GM19463 (cell line): ENCODE data around the gene STT3B.

Experiments
- ATAC-seq: cut with Tn5 transposase; IDR thresholded peaks from one replicate; pipeline ENCODE4 v1.9.1; 2021; ENCODE audit warnings: mild to moderate bottlenecking, moderate library complexity; ENCODE audit not compliant: unreplicated experiment

STT3B gene

GRCh38 chr3:31636049-31636448, 103.3 kb downstream of the STT3B start:
- ATAC-seq = no peak

- ATAC-seq = no peak
These were observed 104.1 kb downstream of the STT3B start for GRCh38 chr3:31636694-31637442.

DNA sequence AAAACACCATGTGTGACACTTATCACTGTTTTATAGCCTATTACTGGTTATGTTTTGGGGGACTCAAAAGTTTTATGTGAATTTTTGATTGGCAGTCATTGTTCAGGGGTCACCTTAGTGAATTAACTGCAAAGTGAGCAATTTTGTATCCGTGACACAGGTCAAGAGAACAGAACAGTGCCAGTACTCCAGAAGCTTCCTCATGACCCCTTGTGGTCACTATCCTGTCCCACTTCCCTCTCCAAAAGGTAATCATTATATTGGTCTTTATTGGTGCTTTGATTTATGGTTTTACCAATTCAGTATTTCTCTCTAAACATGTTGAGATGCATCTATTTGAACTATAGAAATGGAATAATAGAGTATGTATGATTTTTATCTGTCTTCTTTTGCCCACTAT, 107.1 kb downstream of the STT3B start:
- no peak for ATAC-seq

DNA sequence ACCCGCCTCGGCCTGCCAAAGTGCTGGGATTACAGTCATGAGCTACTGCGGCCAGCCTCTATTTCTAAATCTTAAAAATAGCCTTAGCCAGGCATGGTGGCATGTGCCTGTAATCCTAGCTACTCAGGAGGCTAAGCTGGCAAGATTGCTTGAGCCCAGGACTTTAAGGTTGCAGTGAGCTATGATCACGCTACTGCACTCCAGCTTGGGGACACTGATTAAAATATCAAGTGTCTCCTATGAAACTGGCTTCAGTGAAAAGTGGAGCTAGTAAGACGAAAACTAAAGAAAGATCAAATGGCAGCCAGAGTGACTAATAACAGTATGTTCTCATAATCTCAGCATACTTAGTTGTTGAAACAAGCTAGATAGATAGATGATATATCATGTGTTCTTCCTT, 112.5 kb downstream of the STT3B start:
- ATAC-seq = no peak

DNA sequence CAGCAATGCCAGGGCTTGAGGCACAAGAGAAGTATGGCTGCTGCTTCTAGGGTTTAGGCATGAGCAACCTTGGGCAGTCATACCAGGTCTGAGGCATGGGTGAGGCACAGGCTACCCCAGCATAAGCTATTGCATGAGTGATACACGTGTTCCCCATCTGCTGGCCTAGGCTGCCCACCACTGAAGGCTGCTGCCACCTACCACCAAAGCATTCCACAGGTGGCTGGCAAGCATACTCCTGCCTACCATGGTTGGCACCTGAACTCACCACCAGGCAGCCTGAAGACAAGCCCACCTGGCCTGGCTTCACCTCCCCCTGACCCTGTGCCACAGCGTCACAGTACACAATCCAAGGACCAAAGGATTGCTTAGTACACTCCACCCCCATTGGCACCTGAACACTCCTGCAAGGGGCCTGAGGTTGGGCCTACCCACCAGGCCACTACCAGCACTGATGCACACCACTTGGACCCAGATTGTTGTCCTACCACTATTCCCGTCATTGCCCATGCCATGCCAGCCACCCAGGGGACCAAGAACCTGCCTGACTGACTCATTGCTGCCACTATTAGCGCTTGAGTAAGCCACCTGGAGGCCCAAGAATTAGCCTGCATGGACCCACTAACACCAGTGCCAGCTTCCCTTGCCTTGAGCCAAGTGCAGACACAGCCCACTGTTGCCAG, 115.7 kb downstream of the STT3B start:
- ATAC-seq = no peak

DNA sequence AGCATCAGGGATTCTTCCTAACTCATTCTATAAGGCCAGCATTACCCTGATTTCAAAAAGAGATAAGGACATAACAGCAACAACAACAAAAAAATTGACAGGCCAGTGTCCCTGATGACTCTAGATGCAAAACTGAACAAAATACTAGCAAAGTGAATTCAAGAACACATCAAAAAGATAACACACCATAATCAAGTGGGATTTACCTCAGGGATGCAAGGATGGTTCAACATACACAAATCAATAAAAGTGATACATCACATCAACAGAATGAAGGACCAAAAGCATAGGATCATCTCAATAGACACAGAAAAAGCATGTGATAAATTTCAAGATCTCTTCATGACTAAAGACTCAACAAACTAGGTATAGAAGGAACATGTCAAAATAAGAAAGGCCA, 119.6 kb downstream of the STT3B start:
- no peak for ATAC-seq

DNA sequence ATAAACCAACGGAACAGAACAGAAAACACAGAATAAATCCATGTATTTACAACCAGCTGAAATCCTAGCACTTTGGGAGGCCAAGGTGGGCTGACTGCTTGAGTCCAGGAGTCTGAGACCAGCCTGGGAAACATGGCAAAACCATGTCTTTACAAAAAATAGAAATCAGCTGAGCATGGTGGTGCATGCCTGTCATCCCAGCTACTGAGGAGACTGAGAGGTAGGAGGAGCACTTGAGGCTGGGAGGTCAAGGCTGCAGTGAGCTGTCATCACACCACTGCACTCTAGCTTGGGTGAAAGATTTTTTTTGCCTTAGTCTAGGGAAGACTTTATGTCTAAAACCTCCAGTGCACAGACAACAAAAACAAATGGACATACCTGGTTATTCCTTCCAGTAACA, 120.7 kb downstream of the STT3B start:
- no peak for ATAC-seq

DNA sequence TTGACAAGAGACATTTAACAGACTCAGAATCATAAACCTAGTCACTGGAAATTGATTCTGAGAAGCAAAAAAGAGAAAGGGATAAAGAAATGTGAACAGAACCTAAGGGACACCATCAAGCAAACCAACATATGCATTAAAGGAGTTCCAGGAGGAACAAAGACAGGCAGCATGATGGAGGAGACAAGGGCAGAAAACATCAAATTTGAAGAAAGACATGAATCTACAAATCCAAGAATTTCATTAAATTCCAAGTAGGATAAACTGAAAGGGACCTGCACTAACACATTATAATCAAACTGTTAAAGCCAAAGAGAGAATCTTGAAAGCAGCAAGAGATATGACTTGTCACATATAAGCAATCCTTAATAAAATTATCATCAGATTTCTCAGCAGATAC, 122.3 kb downstream of the STT3B start:
- ATAC-seq = no peak

DNA sequence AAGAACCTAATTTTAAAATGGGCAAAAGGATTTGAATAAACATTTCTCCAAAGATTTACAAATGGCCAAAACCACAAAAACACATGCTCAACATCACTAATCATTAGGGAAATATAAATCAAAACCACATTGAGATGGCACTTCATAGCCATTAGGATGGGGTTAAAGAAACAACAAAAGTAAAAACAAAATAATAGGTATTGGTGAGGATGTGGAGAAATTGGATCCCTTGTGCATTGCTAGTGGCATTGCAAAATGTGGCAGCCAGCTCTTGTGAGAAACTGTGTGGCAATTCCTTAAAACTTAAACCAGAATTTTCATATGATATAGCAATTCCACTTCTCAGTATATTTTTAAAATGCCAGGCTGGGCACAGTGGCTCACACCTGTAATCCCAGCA, 126.5 kb downstream of the STT3B start:
- no peak for ATAC-seq

GRCh38 chr3:31661286-31661685, 128.6 kb downstream of the STT3B start:
- ATAC-seq = no peak

- no peak for ATAC-seq
These were observed 129.4 kb downstream of the STT3B start for GRCh38 chr3:31661993-31662670.

DNA sequence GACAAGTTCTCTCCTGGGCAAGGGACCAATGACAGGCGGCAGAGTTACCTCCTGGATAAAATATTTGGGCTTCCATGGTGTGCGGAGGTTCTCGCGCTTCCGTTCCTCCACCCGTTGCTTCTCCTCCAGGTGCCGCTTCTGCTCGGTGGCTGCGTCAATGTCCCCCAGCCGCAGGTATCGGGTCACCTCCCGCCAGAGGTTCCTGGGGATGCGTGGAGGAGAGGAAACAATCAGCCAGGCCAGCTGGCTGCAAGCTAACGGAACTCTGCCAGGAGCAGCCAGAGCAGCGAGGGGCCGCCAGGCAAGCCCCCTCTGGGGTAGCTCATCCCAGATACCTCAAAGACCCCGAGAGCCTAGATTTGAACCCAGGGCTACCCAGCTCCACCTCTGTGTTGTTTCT, 131.3 kb downstream of the STT3B start:
- no peak for ATAC-seq

GRCh38 chr3:31667582-31667981, 134.9 kb downstream of the STT3B start:
- ATAC-seq = no peak

DNA sequence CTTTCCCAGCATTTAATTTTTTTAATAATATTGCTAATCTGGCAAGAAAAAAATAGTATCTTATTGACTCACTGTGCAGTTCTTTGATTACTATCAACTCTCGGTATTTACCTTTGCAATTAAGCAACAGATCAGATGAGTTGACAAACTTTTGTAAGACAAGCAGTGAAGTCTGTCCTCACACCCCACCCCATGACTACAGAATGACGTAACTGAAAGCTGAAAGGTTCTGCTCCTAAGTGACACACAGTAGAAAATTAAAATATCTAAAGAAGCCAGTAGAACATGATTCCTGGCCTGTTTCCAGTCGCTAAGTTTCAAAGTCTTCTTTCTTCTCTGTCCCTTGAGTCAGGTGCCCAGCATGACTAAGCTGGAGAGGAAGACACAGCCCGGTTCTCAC, 135.5 kb downstream of the STT3B start:
- ATAC-seq = no peak

- no peak for ATAC-seq
These were observed 137.4 kb downstream of the STT3B start for GRCh38 chr3:31670136-31670535.

DNA sequence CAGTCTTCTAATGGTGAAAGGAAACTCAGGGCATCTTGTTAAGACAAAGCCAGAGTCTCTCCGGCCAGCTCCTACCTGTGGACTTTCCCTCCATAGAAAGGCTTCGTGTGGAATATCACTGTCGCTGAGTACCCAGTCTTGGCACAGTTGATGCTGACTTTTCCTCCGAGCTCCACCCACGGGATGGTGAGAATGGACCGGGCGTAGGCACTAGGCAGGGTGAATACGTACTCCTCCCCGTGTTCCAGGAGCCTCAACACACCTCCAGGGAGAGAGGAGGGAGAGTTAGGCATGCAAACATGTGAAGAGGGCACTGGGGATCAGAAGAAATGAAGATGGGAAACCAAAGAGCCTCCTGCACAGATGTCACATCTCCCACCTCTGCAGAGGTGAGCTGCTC, 138.0 kb downstream of the STT3B start:
- no peak for ATAC-seq

GRCh38 chr3:31671451-31671850, 138.7 kb downstream of the STT3B start:
- ATAC-seq = no peak

- no peak for ATAC-seq
These were observed 139.3 kb downstream of the STT3B start for GRCh38 chr3:31671976-31672375.

DNA sequence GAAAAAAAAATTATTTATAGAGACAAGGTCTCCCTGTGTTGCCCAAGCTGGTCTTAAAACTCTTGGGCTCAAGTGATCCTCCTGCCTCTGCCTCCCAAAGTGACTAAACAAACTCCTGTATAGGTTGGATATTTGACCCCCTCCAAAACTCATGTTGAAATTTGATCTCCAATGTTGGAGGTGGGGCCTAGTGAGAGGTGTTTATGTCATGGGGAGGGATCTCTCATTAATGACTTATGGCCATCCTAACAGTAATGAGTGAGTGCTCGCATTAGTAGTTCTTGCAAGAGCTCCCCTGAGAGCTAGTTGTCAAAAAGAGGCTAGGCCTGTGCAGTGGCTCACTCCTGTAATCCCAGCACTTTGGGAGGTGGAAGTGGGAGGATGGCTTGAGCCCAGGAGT, 141.2 kb downstream of the STT3B start:
- ATAC-seq = no peak

DNA sequence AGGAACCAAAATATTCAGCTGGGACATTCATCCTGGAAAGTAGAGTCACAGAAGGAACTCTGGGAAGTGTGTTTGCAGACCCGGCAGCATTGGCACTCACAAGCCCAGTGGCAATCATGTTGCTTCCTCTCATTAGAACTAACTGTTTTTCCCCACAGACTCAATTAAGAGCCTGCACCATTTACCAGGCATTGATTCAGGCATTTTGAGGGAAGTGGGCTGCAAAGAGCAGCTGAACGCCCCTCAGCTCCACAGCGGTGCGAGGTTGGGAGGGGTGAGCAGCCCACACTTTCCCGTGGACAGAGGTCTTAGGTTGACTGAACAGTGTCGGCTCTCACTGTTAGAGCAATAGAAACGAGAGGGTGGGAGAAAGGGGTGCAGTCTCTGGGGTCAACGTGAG, 143.8 kb downstream of the STT3B start:
- no peak for ATAC-seq

- ATAC-seq = no peak
These were observed 147.5 kb downstream of the STT3B start for GRCh38 chr3:31680072-31680870.
